Natural killer cell (primary cell): ENCODE results near the gene PLPP6. TPM values are rescaled to one million over a fixed set of nuclear protein-coding genes. Genes with fewer than 3 reads are reported as not detected.
A peak's percentile ranks its signal among the peaks of the same experiment; 100 is the strongest.

ENCODE experiments used
- ATAC-seq, 3 donors: fragments of 150-1000 bp in 2 of 3; fragments of 200-7000 bp in 1 of 3; cut with Tn5 transposase; 1 replicate in 1 of 3; 2 replicates in 2 of 3; pipeline ENCODE4 v1.10.0; 2021; ENCODE audit warnings: mild to moderate bottlenecking in 2 of 3, moderate library complexity in 2 of 3
- DNase-seq, 2 donors: peaks; one replicate each; pipeline versions ENCODE4 v3.0.0 to v3.0.0-alpha.2; 2013 to 2021; ENCODE audit warnings: mixed read lengths in 1 of 2
- H3K27ac ChIP-seq: one replicate; pipeline ENCODE4 v1.5.1; 2013; ENCODE audit warnings: mild to moderate bottlenecking, low read length
- H3K27me3 ChIP-seq: one replicate; pipeline ENCODE4 v1.6.1; 2013; ENCODE audit warnings: low read length; ENCODE audit not compliant: control insufficient read depth, insufficient read depth
- H3K36me3 ChIP-seq: one replicate; pipeline ENCODE4 v1.6.1; 2013; ENCODE audit warnings: low read length; ENCODE audit not compliant: control insufficient read depth, insufficient read depth
- H3K4me1 ChIP-seq: one replicate; pipeline ENCODE4 v1.6.1; 2013; ENCODE audit warnings: low read length; ENCODE audit not compliant: control insufficient read depth, insufficient read depth
- H3K4me3 ChIP-seq: one replicate; pipeline ENCODE4 v1.5.1; 2013; ENCODE audit warnings: low read length
- H3K9me3 ChIP-seq: one replicate; pipeline ENCODE4 v1.6.1; 2013; ENCODE audit warnings: low read length; ENCODE audit not compliant: control insufficient read depth, insufficient read depth
- H3K27ac Mint-ChIP-seq, 2 donors: one replicate each; pipeline ENCODE4 v1.8.0; 2022; ENCODE audit warnings: mild to moderate bottlenecking in 2 of 2, mixed read lengths in 2 of 2, moderate library complexity in 1 of 2
- H3K27me3 Mint-ChIP-seq, 2 donors: one replicate each; pipeline ENCODE4 v1.8.0; 2022; ENCODE audit warnings: low read depth in 2 of 2, mixed read lengths in 2 of 2
- H3K36me3 Mint-ChIP-seq: one replicate; pipeline ENCODE4 v1.8.0; 2022; ENCODE audit warnings: mixed read lengths
- H3K4me1 Mint-ChIP-seq, 2 donors: one replicate each; pipeline ENCODE4 v1.8.0; 2022; ENCODE audit warnings: mixed read lengths in 2 of 2
- H3K4me3 Mint-ChIP-seq: one replicate; pipeline ENCODE4 v1.8.0; 2022; ENCODE audit warnings: mild to moderate bottlenecking, moderate library complexity, mixed read lengths
- H3K9me3 Mint-ChIP-seq, 2 donors: one replicate each; pipeline ENCODE4 v1.8.0; 2022; ENCODE audit warnings: mixed read lengths in 2 of 2
- WGBS: methylation state at CpG from one replicate; pipeline ENCODE4 v1.1.7; 2013; ENCODE audit warnings: missing lambda C conversion rate; ENCODE audit not compliant: insufficient coverage; 5-methylcytosine and 5-hydroxymethylcytosine counted together
- intact Hi-C: fragments of 100-400 bp; cut with micrococcal nuclease; formaldehyde crosslinking; loops from one replicate; pipeline ENCODE4 v1.14.2; 2022
- total RNA-seq, 4 donors: library from RNA; stranded (reverse); fragments of 120-200 nt in 1 of 4; gene quantifications; one replicate each; pipeline versions ENCODE4 v1.2.3 to v1.2.4, GENCODE V29; 2013 to 2022
- TF ChIP-seq, protein P1 (sequence below): fragments of 200-600 bp; IDR thresholded peaks from one replicate; pipeline ENCODE4 v1.8.0; 2022; ENCODE audit warnings: antibody characterized with exemption

PLPP6 gene
- total RNA-seq, 3 donors from 2014 or later (not counting 1 experiment from before 2014, with no cell fraction given), result 3.7 to 5.6 (median 3.8) TPM

DNA sequence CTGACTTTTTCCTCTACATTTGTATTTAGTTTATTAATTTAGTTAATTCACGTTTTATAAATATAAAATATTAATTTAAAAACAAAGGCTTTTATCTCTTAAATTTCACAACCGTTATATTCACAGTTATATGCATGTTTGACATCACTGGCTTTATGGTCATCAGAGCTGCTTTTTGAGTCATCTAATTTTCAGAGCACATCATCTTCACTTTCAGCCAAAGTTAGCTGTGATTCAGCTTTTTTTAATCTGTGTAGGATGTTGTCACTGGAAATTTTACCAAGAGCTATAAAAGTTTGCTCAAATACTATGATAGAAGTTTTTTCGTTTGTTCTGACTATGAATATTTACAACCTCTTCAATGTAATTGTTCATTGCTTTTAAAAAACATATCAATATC, 29.7 kb downstream of the PLPP6 start:
- no peaks in the 10 kb centered on the region for H3K36me3 Mint-ChIP-seq
- H3K36me3 ChIP-seq, result peaks cover 30% of the 10 kb centered on the region
- H3K9me3 Mint-ChIP-seq, result no peaks in the 10 kb centered on the region
- intact Hi-C loops, result no loop called here
- no peaks in the 10 kb centered on the region for H3K27me3 Mint-ChIP-seq
- H3K4me3 ChIP-seq, result no peak overlapping the region
- DNase-seq (no peak), ATAC-seq (no peak)
- H3K27me3 ChIP-seq, result no peaks in the 10 kb centered on the region
- no peak overlapping the region for H3K4me3 Mint-ChIP-seq
- H3K27ac Mint-ChIP-seq, result peak overlapping the region in 1 of 2 donors; percentile 32
- H3K4me1 ChIP-seq, result no peaks in the 10 kb centered on the region
- 40% methylated on average over 1 of the region's 3 CpGs for WGBS
- no peaks in the 10 kb centered on the region for H3K9me3 ChIP-seq
- no peak overlapping the region for H3K27ac ChIP-seq
- H3K4me1 Mint-ChIP-seq, result peaks cover 9 to 11% of the 10 kb centered on the region in 2 donors
- TF ChIP-seq, protein P1, sequence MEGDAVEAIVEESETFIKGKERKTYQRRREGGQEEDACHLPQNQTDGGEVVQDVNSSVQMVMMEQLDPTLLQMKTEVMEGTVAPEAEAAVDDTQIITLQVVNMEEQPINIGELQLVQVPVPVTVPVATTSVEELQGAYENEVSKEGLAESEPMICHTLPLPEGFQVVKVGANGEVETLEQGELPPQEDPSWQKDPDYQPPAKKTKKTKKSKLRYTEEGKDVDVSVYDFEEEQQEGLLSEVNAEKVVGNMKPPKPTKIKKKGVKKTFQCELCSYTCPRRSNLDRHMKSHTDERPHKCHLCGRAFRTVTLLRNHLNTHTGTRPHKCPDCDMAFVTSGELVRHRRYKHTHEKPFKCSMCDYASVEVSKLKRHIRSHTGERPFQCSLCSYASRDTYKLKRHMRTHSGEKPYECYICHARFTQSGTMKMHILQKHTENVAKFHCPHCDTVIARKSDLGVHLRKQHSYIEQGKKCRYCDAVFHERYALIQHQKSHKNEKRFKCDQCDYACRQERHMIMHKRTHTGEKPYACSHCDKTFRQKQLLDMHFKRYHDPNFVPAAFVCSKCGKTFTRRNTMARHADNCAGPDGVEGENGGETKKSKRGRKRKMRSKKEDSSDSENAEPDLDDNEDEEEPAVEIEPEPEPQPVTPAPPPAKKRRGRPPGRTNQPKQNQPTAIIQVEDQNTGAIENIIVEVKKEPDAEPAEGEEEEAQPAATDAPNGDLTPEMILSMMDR, result no peak

DNA sequence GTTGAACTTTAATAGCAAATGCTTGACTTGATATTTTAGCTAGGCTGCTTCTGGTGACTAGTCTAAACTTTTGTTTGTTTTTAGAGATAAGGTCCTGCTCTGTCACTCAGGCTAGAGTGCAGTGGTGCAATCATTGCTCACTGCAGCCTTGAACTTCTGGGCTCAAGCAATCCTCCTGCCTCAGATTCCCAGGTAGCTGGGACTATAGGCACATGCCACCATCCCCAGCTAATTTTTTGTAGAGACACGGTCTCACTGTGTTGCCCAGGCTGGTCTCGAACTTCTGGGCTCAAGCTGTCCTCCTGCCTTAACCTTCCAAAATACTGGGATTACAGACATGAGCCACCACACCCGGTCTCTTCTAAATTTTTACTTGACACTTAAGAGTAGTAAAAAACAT, 38.0 kb downstream of the PLPP6 start:
- Mint-ChIP-seq H3K36me3 (no peaks in the 10 kb centered on the region), H3K27ac (no peak overlapping the region), H3K9me3 (no peaks in the 10 kb centered on the region), H3K27me3 (no peaks in the 10 kb centered on the region), H3K4me1 (no peaks in the 10 kb centered on the region), H3K4me3 (no peak overlapping the region)
- intact Hi-C loops, result no loop called here
- no peaks in the 10 kb centered on the region for H3K27me3 ChIP-seq
- H3K4me1 ChIP-seq, result no peaks in the 10 kb centered on the region
- WGBS, result 100% methylated on average over 2 of the region's 3 CpGs
- H3K4me3 ChIP-seq, result no peak overlapping the region
- DNase-seq, result no peak
- TF ChIP-seq, protein P1, result no peak
- H3K36me3 ChIP-seq, result peaks cover 72% of the 10 kb centered on the region
- H3K27ac ChIP-seq, result no peak overlapping the region
- no peak for ATAC-seq
- H3K9me3 ChIP-seq, result no peaks in the 10 kb centered on the region

DNA sequence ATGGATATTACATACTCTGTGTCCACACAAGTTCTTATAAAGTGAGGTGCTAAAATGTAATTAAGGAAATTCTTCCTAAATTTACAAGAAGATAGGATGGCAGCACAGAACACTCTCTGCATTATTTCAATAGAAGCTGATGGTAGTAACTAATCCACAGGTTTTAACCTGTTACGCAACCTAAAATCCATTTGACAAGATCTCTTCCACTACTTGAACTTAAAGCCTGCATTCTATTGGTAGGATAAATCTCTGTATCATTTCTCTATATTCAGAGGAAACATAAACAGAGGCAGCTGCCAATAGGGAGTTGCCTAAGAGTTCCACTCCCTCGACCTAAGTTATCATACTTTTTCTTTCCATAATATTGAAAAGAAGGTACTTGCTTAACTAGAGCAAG, 38.8 kb downstream of the PLPP6 start:
- no peak for DNase-seq
- no peaks in the 10 kb centered on the region for H3K9me3 ChIP-seq
- ATAC-seq, result no peak
- TF ChIP-seq, protein P1, result no peak
- no peaks in the 10 kb centered on the region for H3K27me3 ChIP-seq
- H3K27ac ChIP-seq, result no peak overlapping the region
- peaks cover 74% of the 10 kb centered on the region for H3K36me3 ChIP-seq
- no peaks in the 10 kb centered on the region for H3K36me3 Mint-ChIP-seq
- H3K4me3 ChIP-seq, result no peak overlapping the region
- H3K4me1 ChIP-seq, result no peaks in the 10 kb centered on the region
- H3K27me3 Mint-ChIP-seq, result no peaks in the 10 kb centered on the region
- H3K4me3 Mint-ChIP-seq, result no peak overlapping the region
- H3K4me1 Mint-ChIP-seq, result no peaks in the 10 kb centered on the region
- WGBS, result 100% methylated on average over 1 of the region's 2 CpGs
- H3K27ac Mint-ChIP-seq, result peak overlapping the region in 1 of 2 donors; percentile 13
- intact Hi-C loops, result no loop called here
- H3K9me3 Mint-ChIP-seq, result no peaks in the 10 kb centered on the region

DNA sequence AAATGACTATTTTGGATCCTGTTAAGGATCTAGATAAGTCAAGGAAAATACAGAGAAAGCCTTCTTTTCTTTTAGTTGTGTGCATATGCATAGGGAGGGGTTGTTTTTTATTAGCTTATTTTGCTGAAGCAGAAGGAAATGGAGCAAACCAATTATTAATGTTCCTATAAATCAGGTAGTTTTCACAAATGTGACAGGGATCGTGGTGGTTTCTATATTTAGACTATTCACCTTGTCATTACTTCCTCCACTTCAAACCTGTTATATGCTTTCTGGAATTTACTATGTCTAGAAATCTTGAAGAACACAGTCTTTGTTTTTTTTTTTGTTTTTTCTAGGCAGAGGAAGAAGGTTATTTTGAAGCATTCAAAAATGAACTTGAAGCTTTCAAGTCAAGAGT, 39.4 kb downstream of the PLPP6 start:
- no CpG with 5 or more reads among the region's 1 CpG for WGBS
- Mint-ChIP-seq H3K36me3 (no peaks in the 10 kb centered on the region), H3K4me1 (no peaks in the 10 kb centered on the region), H3K27ac (peak overlapping the region in 1 of 2 donors; percentile 13), H3K9me3 (no peaks in the 10 kb centered on the region), H3K27me3 (no peaks in the 10 kb centered on the region), H3K4me3 (no peak overlapping the region)
- intact Hi-C loops, result no loop called here
- Histone ChIP-seq H3K27me3 (no peaks in the 10 kb centered on the region), H3K4me1 (no peaks in the 10 kb centered on the region), H3K4me3 (no peak overlapping the region), H3K27ac (no peak overlapping the region), H3K36me3 (peaks cover 79% of the 10 kb centered on the region), H3K9me3 (no peaks in the 10 kb centered on the region)
- DNase-seq, result no peak
- no peak for ATAC-seq
- TF ChIP-seq, protein P1, result no peak
